Naive B cell (primary cell): Measurements from ENCODE around the gene PNKP. TPM values are rescaled to one million over a fixed set of nuclear protein-coding genes. Genes with fewer than 3 reads are reported as not detected.

Source experiments
- ATAC-seq, 2 donors: fragments of 150-1000 bp; cut with Tn5 transposase; 2 replicates each; pipeline ENCODE4 v1.10.0; 2021; ENCODE audit warnings: low read depth in 2 of 2, mild to moderate bottlenecking in 2 of 2, moderate library complexity in 2 of 2
- DNase-seq: peaks from one replicate; pipeline ENCODE4 v3.0.0; 2022
- H3K27ac Mint-ChIP-seq, 6 donors: one replicate each; pipeline ENCODE4 v1.8.0; 2020 to 2022; ENCODE audit warnings: mild to moderate bottlenecking in 6 of 6, mixed read lengths in 6 of 6, moderate library complexity in 5 of 6, inconsistent platforms in 2 of 6
- H3K27me3 Mint-ChIP-seq, 3 donors: one replicate each; pipeline ENCODE4 v1.8.0; 2021 to 2022; ENCODE audit warnings: mixed read lengths in 3 of 3, mild to moderate bottlenecking in 1 of 3
- H3K36me3 Mint-ChIP-seq, 2 donors: one replicate each; pipeline ENCODE4 v1.8.0; 2020 to 2022; ENCODE audit warnings: mixed read lengths in 2 of 2, inconsistent platforms in 1 of 2, mild to moderate bottlenecking in 1 of 2
- H3K4me1 Mint-ChIP-seq, 3 donors: one replicate each; pipeline ENCODE4 v1.8.0; 2020 to 2022; ENCODE audit warnings: mixed read lengths in 3 of 3, inconsistent platforms in 1 of 3, mild to moderate bottlenecking in 1 of 3, moderate library complexity in 1 of 3
- H3K4me3 Mint-ChIP-seq, 8 donors: one replicate each; pipeline ENCODE4 v1.8.0; 2020 to 2022; ENCODE audit warnings: mild to moderate bottlenecking in 8 of 8, mixed read lengths in 8 of 8, moderate library complexity in 8 of 8, inconsistent platforms in 2 of 8
- H3K9me3 Mint-ChIP-seq, 7 donors: one replicate each; pipeline ENCODE4 v1.8.0; 2020 to 2022; ENCODE audit warnings: mixed read lengths in 7 of 7, mild to moderate bottlenecking in 5 of 7, inconsistent platforms in 2 of 7, moderate library complexity in 1 of 7
- polyA plus RNA-seq, 6 donors: library from polyadenylated mRNA; unstranded; fragments of 300-500 nt; fragmentation: Illumina TruSeq; gene quantifications; one replicate each; pipeline ENCODE4 v1.2.3, GENCODE V29; 2021; ENCODE audit warnings: low read depth in 6 of 6

The PNKP gene
- polyA plus RNA-seq, 6 donors from 2014 or later, result 39.4 to 64.9 (median 49.8) TPM

DNA sequence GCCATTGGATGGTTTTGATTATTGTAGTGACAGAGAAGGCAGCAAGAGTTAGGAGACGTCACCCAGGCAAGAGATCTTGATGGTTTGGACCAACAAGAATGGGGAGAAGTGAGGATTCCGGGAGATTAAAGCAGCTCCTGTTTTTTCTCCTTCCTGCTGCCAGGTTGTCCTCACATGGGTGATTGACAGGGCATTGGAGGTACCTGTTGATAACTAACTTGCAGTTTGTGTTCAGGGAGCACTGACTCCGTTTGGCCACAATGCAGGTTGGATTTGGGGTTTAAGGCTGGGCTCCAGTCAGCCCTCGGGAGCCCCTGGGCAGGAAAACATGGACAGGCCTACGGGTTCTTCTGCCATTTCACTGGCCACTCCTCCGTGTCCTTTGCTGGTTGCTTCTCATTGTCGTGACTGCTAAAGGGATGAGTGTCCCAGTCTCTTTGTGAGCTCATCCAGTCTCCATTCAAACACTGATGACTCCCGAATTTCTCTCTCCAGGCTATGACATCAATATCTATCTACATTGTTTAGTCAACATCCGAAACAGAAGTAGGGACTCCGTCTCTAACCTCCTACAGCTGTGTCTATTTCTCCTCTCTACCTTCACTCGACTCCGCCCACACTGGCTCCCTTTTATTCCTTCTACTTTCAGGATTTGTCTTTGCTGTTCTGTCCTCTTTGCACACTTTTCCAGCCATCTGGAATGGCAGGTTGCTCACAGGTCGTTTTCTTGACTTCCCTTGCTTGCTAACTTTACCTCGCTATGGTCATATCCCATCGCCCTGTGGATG is 17.7 kb downstream of the PNKP start:
- Mint-ChIP-seq H3K27me3 (no peaks in the 10 kb centered on the region), H3K27ac (peak overlapping the region in 2 of 6 donors; percentile 29 to 91), H3K9me3 (peaks cover 0 to 5% (median 0%) of the 10 kb centered on the region in 7 donors), H3K4me3 (peak overlapping the region; percentile 85 to 98 (median 93)), H3K4me1 (peaks cover 31 to 69% (median 50%) of the 10 kb centered on the region in 3 donors), H3K36me3 (no peaks in the 10 kb centered on the region)
- ATAC-seq, result no peak
- DNase-seq, result no peak

DNA sequence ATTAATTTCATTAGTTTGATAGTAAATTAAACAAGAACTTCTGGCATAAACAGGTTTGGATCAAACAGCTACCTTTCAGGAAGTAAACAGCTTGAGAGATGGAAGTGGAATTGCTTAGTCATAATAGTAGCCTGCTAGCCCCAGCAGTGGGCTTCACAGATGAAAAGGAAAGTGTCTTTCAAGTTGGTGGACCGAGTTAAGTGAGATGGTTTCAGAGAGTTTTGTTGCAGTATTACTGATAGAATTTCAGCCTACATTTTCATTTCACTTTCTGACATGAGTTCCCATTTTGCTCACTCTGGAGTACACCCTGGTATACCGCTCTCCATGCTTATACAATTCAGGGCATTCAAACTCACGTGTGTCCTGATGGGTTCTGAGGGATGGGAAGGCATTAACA is 18.4 kb downstream of the PNKP start:
- H3K27ac Mint-ChIP-seq, result peak overlapping the region in 2 of 6 donors; percentile 72 to 74
- H3K27me3 Mint-ChIP-seq, result no peaks in the 10 kb centered on the region
- DNase-seq (no peak), ATAC-seq (no peak)
- H3K4me1 Mint-ChIP-seq, result peaks cover 31 to 75% (median 55%) of the 10 kb centered on the region in 3 donors
- peak overlapping the region; percentile 41 to 97 (median 71) for H3K4me3 Mint-ChIP-seq
- peaks cover 0 to 5% (median 0%) of the 10 kb centered on the region in 7 donors for H3K9me3 Mint-ChIP-seq
- no peaks in the 10 kb centered on the region for H3K36me3 Mint-ChIP-seq

DNA sequence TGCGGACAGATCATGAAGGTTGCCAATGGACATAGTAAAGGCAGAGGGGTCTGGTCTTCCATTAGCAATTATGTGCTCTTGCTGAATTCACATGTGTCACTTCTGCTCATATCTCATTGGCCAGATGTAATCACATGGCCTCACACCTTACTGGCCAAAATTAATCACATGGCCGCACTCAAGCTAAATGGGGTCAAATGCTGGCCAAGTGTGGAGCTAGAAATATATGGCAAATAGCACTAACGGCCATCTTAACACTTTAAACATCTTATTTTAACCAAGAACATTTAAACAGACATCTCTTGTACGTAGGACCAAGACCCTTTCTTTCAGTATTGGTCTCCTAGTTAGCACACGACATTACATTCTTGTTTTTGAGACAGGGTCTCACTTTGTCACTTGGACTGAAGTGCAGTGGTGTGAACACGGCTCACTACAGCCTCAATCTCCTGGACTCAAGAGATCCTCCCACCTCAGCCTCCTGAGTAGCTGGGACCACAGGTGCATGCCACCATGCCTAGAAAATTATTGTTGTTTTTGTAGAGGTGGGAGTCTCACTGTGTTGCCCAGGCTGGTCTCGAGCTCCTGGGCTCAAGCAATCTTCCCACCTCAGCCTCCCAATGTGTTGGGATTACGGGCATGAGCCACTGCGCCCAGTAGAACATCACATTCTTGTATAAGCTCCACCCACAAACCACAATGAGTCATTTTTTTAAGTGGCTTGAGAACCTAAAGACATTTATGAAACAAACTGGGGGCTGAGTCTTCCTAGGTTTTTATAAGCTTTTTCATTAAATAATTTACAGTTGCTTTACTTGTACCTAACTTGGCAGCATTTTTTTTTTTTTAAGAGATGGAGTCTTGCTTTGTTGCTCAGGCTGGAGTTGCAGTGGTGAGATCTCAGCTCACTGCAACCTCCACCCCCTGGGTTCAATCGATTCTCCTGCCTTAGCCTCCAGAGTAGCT is 19.4 kb downstream of the PNKP start:
- no peak for ATAC-seq
- H3K9me3 Mint-ChIP-seq, result peaks cover 0 to 5% (median 0%) of the 10 kb centered on the region in 7 donors
- peak overlapping the region in 2 of 6 donors; percentile 21 to 60 for H3K27ac Mint-ChIP-seq
- DNase-seq, result no peak
- H3K36me3 Mint-ChIP-seq, result no peaks in the 10 kb centered on the region
- peak overlapping the region in 5 of 8 donors; percentile 24 to 97 (median 45) for H3K4me3 Mint-ChIP-seq
- H3K4me1 Mint-ChIP-seq, result peaks cover 31 to 74% (median 56%) of the 10 kb centered on the region in 3 donors
- no peaks in the 10 kb centered on the region for H3K27me3 Mint-ChIP-seq

GRCh38 chr19:49846408-49846807 is 21.0 kb downstream of the PNKP start:
- no peak for ATAC-seq
- H3K4me3 Mint-ChIP-seq, result peak overlapping the region in 5 of 8 donors; percentile 16 to 55 (median 35)
- no peaks in the 10 kb centered on the region for H3K36me3 Mint-ChIP-seq
- peaks cover 0 to 5% (median 0%) of the 10 kb centered on the region in 7 donors for H3K9me3 Mint-ChIP-seq
- H3K27ac Mint-ChIP-seq, result peak overlapping the region in 2 of 6 donors; percentile 31 to 52
- no peaks in the 10 kb centered on the region for H3K27me3 Mint-ChIP-seq
- H3K4me1 Mint-ChIP-seq, result peaks cover 22 to 70% (median 56%) of the 10 kb centered on the region in 3 donors
- DNase-seq, result no peak

DNA sequence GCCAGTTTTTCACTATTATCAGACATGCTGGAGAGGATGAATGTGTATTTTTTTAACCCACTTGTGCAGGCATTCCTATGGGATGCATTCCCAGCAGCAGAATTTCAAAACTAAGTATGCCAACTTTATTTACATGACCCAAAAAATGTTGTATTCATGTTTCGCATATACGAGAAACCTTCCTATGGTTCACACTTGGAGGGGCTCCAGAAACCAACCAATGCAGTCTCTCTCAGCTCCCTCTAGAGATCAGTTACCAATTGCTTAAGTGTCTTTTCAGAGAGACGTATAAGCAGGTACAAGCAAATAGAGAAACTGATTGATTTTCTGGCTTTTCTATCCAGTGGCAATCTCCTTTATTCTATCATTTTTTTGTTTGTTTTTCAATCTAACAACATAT is 22.0 kb downstream of the PNKP start:
- H3K36me3 Mint-ChIP-seq, result no peaks in the 10 kb centered on the region
- peaks cover 0 to 5% (median 0%) of the 10 kb centered on the region in 7 donors for H3K9me3 Mint-ChIP-seq
- peak overlapping the region in 6 of 8 donors; percentile 21 to 84 (median 62) for H3K4me3 Mint-ChIP-seq
- H3K27me3 Mint-ChIP-seq, result no peaks in the 10 kb centered on the region
- peak overlapping the region in 3 of 6 donors; percentile 22 to 90 (median 76) for H3K27ac Mint-ChIP-seq
- DNase-seq, result no peak
- peaks cover 27 to 71% (median 61%) of the 10 kb centered on the region in 3 donors for H3K4me1 Mint-ChIP-seq
- ATAC-seq, result no peak

DNA sequence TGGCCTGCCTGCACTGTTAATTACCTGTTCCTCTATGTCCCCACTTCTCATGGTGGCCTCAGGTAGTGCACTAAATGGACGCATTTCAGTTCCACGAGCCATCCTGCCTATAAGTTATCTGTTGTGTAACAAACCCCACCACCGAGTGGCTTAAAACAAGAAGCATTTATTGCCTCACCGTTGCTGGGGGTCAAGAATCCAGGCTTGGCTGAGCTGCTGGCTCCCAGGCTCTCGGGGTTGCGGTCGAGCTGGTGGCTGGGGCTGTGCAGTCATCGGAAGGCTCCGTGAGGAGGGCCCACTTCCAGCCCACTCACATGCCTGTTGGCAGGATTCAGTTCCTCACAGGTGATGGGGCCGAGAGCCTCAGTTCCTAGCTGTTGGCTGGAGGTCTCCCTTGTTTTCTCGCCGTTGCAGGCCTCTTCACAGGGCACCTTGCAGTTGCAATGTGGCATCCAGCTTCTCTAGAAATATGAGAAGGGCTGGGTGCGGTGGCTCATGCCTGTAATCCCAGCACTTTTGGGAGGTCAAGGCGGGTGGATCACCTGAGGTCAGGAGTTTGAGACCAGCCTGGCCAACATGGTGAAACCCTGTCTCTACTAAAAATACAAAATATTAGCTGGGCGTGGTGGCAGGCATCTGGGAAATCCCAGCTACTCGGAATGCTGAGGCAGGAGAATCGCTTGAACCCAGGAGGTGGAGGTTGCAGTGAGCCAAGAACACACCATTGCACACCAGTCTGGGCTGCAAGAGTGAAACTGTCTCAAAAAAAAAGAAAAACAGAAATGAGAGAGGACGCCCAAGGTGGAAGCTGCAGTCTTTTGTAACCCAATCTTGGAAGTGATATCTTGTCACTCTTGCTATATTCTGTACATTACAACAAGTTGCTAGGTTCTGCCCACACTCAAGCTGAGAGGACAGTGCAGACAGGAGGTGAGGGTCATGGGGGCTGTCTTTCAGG is 23.0 kb downstream of the PNKP start:
- Mint-ChIP-seq H3K27ac (peak overlapping the region in 4 of 6 donors; percentile 81 to 90 (median 83)), H3K36me3 (no peaks in the 10 kb centered on the region), H3K27me3 (no peaks in the 10 kb centered on the region), H3K4me1 (peaks cover 22 to 64% (median 56%) of the 10 kb centered on the region in 3 donors), H3K4me3 (peak overlapping the region; percentile 22 to 84 (median 70)), H3K9me3 (peaks cover 0 to 5% (median 0%) of the 10 kb centered on the region in 7 donors)
- ATAC-seq, result no peak
- DNase-seq, result no peak

DNA sequence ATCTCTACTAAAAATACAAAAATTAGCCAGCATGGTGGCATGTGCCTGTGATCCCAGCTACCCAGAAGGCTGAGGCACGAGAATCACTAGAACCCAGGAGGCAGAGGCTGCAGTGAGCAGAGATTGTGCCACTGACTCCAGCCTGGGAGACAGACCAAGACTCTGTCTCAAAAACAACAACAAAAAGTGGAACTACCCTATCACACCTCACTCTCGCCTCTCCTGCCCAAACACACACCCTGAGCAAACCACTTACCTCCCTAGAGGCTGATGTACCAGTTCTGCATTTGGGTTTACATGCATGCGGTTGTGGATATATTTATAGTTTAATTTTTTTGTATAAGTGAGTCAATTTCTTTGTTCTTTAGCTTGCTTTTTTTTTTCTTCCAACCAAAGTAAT is 24.1 kb downstream of the PNKP start:
- peaks cover 9% of the 10 kb centered on the region in 2 donors for H3K36me3 Mint-ChIP-seq
- no peaks in the 10 kb centered on the region for H3K27me3 Mint-ChIP-seq
- peak overlapping the region; percentile 46 to 87 (median 74) for H3K4me3 Mint-ChIP-seq
- H3K9me3 Mint-ChIP-seq, result no peaks in the 10 kb centered on the region
- H3K4me1 Mint-ChIP-seq, result peaks cover 20 to 53% (median 50%) of the 10 kb centered on the region in 3 donors
- DNase-seq, result peak; percentile 76
- ATAC-seq, result peak; percentile 100
- H3K27ac Mint-ChIP-seq, result peak overlapping the region; percentile 53 to 94 (median 86)

GRCh38 chr19:49840736-49841249 is 26.6 kb downstream of the PNKP start:
- Mint-ChIP-seq H3K4me3 (peak overlapping the region in 1 of 8 donors; percentile 36), H3K27me3 (no peaks in the 10 kb centered on the region), H3K36me3 (peaks cover 18 to 24% of the 10 kb centered on the region in 2 donors), H3K4me1 (peaks cover 25 to 53% (median 37%) of the 10 kb centered on the region in 3 donors), H3K27ac (peak overlapping the region in 5 of 6 donors; percentile 16 to 94 (median 75)), H3K9me3 (no peaks in the 10 kb centered on the region)
- ATAC-seq (no peak), DNase-seq (no peak)

- Mint-ChIP-seq H3K36me3 (peaks cover 18 to 24% of the 10 kb centered on the region in 2 donors), H3K4me3 (no peak overlapping the region), H3K27me3 (no peaks in the 10 kb centered on the region), H3K4me1 (peaks cover 25 to 48% (median 34%) of the 10 kb centered on the region in 3 donors), H3K27ac (peak overlapping the region in 4 of 6 donors; percentile 72 to 94 (median 74)), H3K9me3 (no peaks in the 10 kb centered on the region)
- no peak for ATAC-seq
- no peak for DNase-seq
Observed at GRCh38 chr19:49840321-49840720, 27.1 kb downstream of the PNKP start.

DNA sequence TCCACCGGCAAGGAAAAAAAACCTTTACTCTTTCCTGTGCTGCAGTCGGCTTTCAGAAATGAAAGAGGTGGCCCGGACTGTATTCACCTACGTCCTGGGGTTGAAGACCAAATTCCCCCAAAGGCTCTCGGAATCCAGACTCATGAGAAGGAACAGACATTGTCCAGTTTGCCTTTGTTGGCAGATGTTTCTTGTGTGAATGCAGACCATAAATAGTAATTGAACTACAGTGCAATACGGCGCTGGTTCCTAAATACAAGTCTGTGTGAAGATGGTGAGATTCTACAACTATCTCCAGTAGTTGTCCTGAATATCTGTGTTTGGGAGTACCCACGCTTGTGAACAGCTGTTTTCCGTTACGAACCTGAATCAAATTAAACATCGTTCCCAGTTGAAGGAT is 27.7 kb downstream of the PNKP start:
- H3K36me3 Mint-ChIP-seq, result peaks cover 18 to 27% of the 10 kb centered on the region in 2 donors

DNA sequence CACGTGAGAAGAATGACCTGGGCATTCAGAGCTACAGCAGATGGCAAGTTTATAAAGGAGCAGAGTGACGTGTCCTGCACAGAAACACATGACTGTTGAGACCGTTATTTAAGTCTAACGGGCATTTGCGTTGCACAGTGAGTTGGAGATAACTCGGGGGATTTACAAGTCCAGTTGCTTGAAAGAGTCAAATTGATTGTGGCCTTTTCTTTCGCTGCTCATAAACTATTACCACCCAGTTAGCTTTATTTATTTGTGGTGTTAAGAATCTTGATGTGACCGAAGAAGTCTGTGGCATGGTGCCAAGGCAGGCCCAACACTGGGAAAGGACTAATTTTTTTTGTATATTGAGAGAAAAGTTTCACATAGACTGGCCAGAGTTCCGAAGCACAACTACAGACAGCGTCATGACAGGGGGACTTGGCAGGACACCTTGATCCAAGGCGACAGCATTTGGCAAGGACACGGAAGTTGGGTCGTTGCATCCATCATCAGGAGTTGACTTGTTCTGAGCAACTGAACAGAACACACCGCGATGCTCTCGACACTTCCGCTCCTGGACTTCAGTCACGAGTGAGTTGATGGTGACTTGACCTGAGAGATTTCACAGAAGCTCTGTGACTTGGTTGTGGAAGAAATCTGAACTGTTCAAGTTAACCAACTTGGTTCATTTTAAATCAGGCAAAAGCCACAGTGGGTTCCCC is 28.3 kb downstream of the PNKP start:
- Mint-ChIP-seq H3K27ac (peak overlapping the region in 3 of 6 donors; percentile 28 to 62 (median 42)), H3K27me3 (no peaks in the 10 kb centered on the region), H3K9me3 (no peaks in the 10 kb centered on the region), H3K4me3 (no peak overlapping the region), H3K4me1 (peaks cover 21 to 35% (median 23%) of the 10 kb centered on the region in 3 donors), H3K36me3 (peaks cover 18 to 32% of the 10 kb centered on the region in 2 donors)
- DNase-seq (no peak), ATAC-seq (no peak)

More for the DNA sequence above, 27.7 kb downstream of the PNKP start:
- no peak overlapping the region for H3K27ac Mint-ChIP-seq
- H3K4me1 Mint-ChIP-seq, result peaks cover 22 to 42% (median 28%) of the 10 kb centered on the region in 3 donors
- no peak overlapping the region for H3K4me3 Mint-ChIP-seq
- DNase-seq (no peak), ATAC-seq (no peak)
- no peaks in the 10 kb centered on the region for H3K27me3 Mint-ChIP-seq
- no peaks in the 10 kb centered on the region for H3K9me3 Mint-ChIP-seq
